HG02642 (cell line): ENCODE measurements around the gene C11orf42.

Source experiments
- ATAC-seq: cut with Tn5 transposase; IDR thresholded peaks from one replicate; pipeline ENCODE4 v1.9.1; 2021; ENCODE audit warnings: mild to moderate bottlenecking; ENCODE audit not compliant: unreplicated experiment, poor library complexity

C11orf42 gene, protein sequence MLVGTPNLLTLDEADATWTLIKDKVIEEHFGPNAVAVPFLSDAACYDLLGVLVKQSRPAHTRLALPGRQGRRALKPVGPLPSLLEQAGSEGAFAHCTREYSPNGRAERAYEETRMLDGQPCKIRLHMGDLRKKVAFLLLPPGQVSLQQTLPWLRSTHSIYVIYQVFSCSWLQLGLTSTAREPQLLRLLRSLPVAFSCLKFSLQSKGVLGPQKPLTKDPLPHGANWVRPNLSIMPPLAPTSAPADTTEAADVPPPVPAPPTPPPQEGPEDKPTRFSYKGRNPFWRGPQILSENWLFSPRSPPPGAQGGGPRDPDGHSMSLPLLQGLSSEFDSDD

DNA sequence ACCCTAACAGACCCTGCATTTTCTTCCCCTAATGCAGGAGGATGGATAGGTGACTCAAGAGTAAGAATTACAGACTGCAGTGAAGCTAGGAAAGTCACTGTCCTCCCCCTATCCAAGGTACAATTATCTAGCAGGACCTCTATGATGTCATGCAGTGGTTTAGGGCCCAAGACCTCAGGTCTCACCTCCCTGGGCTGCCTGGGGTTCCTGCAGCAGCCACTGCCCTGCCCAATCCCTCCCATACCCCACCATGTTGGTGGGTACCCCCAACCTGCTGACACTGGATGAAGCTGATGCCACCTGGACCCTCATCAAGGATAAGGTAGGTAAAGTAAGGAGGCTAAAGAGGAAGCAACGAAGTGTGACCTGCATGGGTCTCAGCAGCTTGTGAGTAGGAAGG lies at the start of gene C11orf42:
Gene C11orf42 (plus strand): TSS at position 192 of the 400 bp plus-strand sequence. CDS start 59 bp downstream, at position 251.
- no peak for ATAC-seq

DNA sequence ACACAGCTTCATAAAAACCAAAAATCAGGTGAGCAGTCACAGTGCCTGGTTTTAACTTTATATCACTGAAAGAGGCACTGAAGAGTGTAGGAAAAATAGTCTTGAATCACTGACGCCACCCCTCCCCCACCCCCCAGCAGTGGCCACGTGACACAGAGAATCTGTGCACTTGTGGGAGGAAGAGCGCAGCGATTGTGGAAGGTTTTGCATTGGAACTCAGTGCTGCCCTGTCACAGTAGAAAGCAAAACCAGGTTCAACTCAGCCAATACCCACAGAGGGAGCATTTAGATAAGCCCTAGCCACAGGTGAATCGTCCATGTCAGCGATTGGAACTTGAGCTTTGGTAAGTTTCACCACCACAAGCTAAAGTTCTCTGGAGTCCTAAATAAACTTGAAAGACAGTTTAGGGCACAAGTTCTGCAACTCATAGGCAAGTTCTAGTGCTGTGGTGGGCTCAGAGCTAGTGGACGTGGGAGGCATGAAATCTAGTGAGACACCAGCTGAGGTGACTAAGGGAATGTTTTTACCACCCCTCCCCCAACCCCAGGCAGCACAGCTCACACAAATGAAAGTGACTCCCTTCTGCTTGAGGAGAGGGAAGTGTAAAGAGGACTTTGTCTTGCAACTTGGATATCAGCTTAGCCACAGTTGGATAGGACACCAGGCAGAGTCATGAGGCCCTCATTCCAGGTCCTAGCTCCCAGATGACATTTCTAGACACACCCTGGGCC lies 48.6 kb upstream of the C11orf42 start:
- no peak for ATAC-seq

DNA sequence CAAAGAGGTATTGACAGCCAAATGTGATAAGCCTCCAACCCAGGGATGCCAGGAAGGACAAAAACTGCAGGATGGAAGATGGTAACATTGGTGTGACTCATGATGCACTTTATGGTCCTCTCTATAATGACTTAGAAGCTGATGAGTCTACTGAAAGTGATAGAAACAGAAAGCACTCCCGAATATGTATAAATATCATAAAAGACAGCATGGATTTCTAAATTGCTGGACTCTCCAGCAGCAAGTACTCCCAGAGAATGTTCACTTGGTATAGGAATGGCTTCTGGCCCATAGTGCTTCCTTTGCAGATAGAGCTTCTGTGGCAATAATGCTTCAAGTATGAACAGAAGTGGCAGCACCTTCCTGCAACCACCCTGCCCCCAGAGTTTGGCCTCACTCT lies 35.1 kb upstream of the C11orf42 start, which contains the start of gene OR52B2:
Gene OR52B2 (minus strand): TSS at position 101 of the 400 bp plus-strand sequence. CDS start 0 bp downstream, at position 101.
- ATAC-seq, result no peak

DNA sequence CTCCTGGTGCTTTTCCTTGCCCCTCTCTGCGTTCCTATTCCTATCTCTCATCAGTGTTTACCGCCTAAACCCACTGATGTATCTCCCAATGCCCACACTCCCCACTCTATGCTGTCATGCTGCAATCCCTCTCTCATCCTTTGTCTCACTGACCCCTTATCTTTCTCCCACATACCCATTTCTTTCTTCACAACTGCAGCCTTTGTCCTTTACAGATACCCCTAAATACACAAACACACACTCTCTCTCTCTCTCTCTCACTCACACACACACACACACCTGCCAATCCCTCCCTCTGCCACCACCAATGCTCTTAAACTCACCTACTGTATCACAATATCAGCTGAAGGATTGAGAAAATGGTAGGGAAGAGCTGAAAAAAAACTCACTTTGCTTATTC lies 29.9 kb upstream of the C11orf42 start:
- no peak for ATAC-seq

DNA sequence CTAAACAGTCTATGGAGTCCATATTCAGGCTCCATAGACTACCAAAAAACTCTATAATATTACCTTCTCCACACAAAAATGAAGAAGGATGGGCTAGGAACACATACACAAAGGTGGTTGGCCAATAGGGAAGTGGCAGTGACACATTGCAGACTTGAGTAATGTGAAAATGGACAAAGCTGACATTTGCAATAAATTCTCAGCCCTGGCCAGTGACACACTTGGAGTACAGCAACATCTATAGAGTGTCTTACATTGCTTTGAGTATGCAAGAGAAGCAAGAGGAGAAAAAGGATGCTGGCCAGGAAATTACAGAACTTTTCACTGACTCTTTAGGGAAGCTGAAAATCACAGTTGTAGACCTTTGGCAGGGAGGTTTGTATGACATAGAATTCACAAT lies 13.6 kb upstream of the C11orf42 start:
- ATAC-seq, result no peak

DNA sequence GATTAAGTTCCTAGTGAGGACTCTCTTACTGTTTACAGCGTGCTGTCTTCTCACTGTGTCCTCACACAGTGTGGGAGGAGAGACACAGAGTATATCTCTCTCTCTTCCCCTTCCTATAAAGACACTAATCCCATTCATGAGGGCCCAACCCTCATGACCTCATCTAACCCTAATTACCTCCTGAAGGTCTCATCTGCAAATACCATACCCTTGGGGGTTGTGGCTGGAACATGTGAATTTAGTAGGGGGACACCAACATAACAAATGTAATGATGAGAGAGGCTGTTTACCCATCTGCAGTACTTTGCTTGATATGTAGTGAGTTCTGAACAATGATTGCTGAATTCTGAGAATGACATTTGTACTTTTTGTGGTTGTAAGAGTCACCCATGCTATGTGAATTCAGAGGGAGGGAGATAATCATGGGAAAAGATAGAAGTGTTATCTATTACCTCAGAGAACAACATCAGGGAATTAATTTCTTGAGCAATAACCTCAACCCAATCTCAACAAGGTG lies 11.2 kb upstream of the C11orf42 start:
- no peak for ATAC-seq

DNA sequence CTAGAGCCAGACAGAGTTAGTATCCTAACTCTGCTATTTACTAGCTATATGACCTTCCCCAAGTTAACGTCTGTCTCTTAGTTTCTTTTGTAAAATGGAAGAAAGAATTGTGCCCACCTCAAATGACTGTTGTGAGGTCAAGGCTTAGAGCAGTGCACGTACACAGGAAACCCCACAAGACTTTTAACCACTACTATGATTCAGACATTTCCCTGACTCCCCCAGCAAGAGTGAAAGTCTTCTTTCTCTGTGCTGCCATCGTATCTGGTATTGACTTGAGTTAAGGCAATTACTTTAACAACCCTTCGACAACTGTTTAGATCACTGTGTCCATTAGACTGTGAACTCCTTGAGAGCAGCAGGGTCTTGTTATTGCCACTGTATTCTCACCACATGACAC lies 9.0 kb upstream of the C11orf42 start:
- no peak for ATAC-seq

DNA sequence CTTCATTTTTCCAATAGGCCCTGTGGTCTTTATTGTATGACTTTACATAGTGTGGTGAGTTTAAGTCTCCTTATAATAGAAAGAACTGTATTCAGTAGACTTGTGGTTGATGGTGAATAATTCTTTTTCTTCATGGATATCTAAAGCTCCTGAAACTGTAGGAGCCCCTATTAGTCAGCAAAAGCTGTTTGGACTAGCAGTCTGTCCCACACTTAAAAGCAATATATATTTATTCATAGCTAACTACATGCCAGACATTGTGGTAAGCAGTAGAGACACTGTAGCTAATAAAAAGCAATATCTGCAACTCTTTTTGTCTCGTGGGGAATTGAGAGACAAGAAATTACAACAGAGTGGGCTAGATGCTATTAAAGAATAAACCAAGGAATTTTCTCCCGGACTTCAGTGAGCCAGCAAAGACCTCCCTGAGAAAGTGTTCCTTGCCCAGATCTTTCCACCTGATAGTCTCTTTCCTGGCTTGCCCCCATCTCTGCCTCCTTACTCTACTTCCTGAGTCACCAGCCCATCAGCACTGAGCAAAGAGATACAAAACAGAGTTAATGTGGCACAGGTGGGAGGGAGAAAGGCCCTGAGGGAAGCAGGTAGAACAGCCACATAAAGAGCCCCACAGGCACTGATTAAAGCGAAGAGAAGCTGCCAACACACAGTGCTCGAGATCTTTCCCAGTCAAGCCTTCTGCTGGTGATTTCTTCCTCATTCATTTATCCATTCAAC lies 7.7 kb upstream of the C11orf42 start:
- no peak for ATAC-seq

DNA sequence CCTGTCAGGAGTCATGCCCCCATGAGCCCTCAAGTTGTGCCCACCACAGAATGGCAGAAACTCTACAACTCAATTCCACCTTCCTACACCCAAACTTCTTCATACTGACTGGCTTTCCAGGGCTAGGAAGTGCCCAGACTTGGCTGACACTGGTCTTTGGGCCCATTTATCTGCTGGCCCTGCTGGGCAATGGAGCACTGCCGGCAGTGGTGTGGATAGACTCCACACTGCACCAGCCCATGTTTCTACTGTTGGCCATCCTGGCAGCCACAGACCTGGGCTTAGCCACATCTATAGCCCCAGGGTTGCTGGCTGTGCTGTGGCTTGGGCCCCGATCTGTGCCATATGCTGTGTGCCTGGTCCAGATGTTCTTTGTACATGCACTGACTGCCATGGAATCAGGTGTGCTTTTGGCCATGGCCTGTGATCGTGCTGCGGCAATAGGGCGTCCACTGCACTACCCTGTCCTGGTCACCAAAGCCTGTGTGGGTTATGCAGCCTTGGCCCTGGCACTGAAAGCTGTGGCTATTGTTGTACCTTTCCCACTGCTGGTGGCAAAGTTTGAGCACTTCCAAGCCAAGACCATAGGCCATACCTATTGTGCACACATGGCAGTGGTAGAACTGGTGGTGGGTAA lies 6.1 kb upstream of the C11orf42 start, which contains the start of gene OR52W1:
Gene OR52W1 (plus strand): TSS at position 51 of the 637 bp plus-strand sequence. CDS start 0 bp downstream, at position 51.
- no peak for ATAC-seq

DNA sequence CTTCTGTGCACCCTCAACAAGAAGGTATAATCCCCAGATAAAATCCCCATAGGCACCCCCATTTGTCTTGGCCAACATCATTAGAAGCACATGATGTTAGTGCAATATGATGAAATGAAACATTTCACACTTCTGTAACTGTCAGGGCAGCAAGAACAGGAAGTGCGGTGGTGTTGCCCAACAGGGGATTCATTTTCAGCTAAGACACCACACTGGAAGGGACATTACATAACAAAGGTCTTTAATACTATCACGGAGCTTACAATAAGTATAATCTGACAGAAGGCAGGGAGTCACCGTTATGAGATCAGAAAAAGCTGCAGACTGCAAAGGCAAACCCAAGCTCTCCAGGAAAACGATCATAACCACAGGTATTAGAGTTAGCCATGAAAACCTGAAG lies 4.4 kb upstream of the C11orf42 start:
- ATAC-seq, result no peak

DNA sequence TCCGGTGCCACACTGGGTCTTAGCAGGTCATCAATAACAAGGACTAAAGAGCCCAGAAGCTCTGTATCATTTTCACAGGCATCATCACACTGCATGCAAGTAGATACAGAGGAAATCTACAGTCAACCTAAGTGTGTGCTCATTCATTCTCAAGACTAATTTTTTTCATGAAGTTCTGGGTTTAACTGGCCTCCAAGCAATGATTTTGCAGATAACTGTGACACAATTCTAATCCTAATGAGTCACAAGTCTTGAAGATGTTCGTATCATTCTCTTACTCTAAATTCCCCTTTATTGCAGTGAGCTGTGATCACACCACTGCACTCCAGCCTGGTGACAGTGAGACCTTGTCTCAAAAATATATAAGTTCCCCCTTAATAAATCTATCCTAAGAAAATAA lies 3.9 kb upstream of the C11orf42 start:
- ATAC-seq, result no peak

DNA sequence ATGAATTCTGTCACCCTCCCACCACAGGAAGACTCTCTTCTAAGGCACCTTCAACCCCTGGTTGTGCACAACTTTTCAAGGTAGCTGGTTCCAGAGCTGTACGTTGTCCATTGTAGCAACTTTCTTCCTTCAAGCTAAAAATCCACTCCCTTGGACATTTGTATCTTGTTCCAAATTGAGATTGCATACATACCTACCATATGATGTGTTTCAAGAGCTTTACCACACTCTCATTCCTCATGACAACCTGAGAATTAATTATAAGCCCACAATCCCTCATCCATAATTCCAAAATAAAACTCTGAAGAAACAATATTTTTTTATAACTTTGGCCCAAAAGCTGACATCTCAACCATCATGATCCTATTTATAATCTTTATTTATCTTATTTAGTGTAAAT lies 3.3 kb upstream of the C11orf42 start:
- no peak for ATAC-seq

DNA sequence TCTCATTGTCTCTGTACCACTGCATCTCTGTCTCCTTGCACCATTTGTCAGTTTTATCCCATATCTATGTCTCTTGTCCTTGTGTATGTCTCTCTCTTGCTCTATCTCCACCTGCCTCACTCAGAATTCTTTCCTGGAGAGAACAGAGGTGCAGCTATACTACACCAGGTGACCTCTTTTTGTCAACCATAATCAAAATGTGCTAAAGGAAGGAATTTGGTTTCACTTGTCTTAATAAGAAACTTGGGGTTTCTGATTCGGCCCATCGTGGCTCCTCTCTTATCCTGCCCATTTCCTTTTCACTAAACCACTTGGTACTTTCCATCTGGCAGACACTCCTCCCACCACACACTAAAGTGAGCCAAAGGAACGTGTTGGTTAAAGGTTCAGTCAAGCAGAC lies 2.0 kb upstream of the C11orf42 start:
- ATAC-seq, result peak; percentile 76

DNA sequence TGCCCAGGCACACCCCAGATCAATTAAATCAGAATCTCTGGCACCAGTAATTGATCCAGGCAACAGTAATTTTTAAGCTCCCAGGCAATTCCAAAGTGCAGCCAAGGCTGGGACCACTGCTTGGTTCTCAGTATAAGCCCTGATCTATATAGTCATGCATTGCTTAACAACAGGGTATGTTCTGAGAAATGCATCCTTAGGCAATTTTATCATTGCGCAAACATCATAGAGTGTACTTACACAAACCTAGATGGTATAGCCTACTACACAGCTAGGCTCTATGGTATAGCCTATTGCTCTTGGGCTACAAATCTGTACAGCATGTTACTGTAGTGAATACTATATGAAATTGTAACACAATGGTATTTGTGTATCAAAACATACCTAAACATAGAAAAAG lies 651 bp upstream of the C11orf42 start:
- ATAC-seq, result no peak

DNA sequence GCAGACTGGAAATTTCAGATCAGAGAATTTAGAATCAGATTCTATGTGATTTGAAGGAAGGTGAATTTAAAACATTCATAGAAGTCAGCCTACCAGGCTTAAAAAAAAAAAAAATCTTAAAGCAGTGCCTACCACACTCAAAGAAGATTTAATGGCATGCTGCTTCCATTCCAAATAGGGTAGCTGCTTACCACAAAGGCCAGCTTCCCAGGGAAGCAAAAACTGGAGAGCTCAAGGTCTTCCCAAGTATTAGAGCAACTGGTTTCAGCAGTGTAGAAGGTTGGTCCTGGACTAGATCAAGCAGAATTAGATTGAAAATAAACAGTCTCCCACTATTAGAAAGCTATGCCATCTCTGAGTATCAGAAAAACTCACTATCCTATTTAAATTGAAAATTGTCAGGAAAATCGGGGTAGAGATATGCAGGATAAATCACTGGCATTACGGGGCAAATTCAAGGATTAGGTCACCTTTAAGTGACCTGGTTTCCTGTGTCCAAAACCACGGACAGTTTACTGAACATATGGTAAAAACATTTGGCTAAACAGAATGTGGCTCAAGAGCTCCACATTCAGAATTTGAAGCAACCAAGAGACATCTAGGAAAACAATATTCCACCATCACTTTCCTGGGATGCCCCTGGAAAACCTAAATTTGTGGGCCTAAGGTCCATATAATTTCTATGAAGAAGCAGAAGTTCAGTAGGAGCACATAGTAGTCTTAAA lies 1.3 kb downstream of the C11orf42 start:
- no peak for ATAC-seq

DNA sequence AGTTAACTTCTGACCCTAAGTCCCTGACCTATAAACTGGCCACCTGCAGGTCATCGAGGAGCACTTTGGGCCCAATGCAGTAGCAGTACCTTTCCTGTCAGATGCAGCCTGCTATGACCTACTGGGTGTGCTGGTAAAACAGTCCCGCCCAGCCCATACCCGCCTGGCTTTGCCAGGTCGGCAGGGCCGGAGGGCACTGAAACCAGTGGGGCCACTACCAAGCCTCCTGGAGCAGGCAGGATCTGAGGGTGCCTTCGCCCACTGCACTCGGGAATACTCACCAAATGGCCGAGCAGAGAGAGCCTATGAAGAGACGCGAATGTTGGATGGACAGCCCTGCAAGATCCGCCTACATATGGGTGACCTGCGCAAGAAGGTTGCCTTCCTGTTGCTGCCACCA lies 4.4 kb downstream of the C11orf42 start:
- ATAC-seq, result no peak

DNA sequence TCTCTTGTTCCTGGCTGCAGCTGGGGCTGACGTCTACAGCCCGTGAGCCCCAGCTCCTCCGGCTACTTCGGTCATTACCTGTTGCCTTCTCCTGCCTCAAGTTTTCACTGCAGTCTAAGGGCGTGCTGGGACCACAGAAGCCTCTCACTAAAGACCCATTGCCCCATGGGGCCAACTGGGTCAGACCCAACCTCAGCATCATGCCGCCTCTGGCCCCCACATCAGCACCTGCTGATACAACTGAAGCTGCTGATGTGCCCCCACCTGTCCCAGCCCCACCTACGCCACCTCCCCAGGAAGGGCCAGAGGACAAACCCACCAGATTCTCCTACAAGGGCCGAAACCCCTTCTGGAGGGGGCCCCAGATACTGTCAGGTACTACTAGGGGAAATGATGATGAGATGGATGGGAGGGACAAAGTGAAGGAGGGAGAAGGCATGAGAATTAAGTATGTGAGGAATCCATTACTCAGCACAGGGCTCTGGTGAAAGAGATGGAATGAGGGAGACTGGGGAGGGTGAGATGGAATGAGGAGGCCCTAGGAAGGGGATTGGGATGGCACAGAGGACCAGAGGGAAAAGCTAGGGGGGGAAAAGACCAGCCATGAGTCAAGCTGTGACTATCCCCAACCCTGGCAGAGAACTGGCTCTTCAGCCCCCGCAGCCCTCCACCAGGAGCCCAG lies 5.1 kb downstream of the C11orf42 start:
- no peak for ATAC-seq

DNA sequence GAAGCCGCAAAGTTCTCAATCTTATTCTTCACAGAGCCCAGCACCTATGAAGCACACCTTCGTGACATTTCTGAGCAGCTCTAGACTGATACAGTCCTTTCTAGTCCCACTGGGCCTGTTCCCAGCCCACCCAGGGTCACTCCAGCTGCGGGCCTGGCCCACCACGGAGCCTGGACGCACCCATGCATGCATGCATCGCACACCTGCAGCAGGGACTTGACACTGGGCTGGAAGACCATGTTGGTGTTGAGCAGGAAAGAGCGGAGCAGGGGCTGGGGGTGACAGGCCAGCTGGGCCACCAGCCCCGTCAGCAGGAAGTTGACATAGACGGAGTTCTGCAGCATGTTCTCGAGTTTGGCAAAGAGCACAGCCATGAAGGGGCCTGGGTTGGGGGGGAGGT lies 9.2 kb downstream of the C11orf42 start:
- ATAC-seq, result no peak

DNA sequence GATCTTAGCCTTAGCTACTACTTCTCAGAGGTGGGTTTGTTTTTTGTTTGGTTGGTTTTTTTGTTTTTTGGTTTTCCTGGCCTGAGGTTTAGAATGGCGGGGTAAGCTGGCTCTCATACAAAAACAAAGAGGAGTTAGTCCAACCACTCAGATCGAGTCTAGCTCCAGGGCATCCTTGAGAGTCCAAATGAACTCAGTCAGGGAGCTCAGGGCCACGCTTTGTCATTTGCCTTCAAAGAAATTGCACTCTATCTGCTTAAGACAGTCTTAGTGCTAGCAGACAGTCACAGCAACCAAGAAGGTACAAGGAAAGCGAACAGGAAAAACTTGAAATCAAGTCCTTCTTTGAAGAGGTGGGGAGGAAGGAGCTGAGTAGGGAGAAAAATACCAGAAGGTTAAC lies 11.1 kb downstream of the C11orf42 start:
- ATAC-seq, result no peak
